Keratinocyte (primary cell): Measurements from ENCODE around the gene CHD3. TPM values are rescaled to one million over a fixed set of nuclear protein-coding genes. Genes with fewer than 3 reads are reported as not detected.

Experiments
- DNase-seq: peaks from one replicate; pipeline ENCODE4 v3.0.0-alpha.2; 2011; ENCODE audit warnings: low read depth, missing footprints, low spot score
- FAIRE-seq: peaks from 2 replicates; lab custom pipeline; 2011; peaks lifted over from hg19 to GRCh38; lab: Jason Lieb, UNC
- H2AFZ ChIP-seq: 2 replicates; pipeline ENCODE4 v1.6.0; 2012; ENCODE audit warnings: low read length, control low read depth, inconsistent platforms; ENCODE audit not compliant: control insufficient read depth
- H3K27ac ChIP-seq: 2 replicates; pipeline ENCODE4 v1.5.1; 2011; ENCODE audit warnings: low read length; ENCODE audit not compliant: control insufficient read depth, insufficient read depth
- H3K27me3 ChIP-seq: 3 replicates; pipeline ENCODE4 v1.6.0; 2011; ENCODE audit warnings: low read length; ENCODE audit not compliant: control insufficient read depth, insufficient read depth; ENCODE audit errors: extremely low read depth
- H3K36me3 ChIP-seq, 2 experiments: 2 replicates in 1 of 2; 3 replicates in 1 of 2; pipeline ENCODE4 v1.5.1; 2011; ENCODE audit warnings: low read length in 2 of 2, mild to moderate bottlenecking in 1 of 2; ENCODE audit not compliant: control insufficient read depth in 2 of 2, insufficient read depth in 2 of 2; ENCODE audit errors: extremely low read depth in 1 of 2
- H3K4me1 ChIP-seq: 3 replicates; pipeline ENCODE4 v1.5.1; 2011; ENCODE audit warnings: low read length; ENCODE audit not compliant: control insufficient read depth, insufficient read depth; ENCODE audit errors: extremely low read depth
- H3K4me2 ChIP-seq: 3 replicates; pipeline ENCODE4 v1.6.0; 2011; ENCODE audit warnings: low read depth, low read length; ENCODE audit not compliant: control insufficient read depth, insufficient read depth; ENCODE audit errors: extremely low read depth
- H3K4me3 ChIP-seq, 3 experiments: fragments of 200-600 bp in 1 of 3; sonication (generic) in 1 of 3; 2 replicates in 2 of 3; 3 replicates in 1 of 3; pipeline ENCODE4 v1.5.1; 2011 to 2016; ENCODE audit warnings: low read length in 3 of 3, mild to moderate bottlenecking in 3 of 3, control low read depth in 2 of 3, inconsistent platforms in 1 of 3, low read depth in 1 of 3, mixed read lengths in 1 of 3, mixed run types in 1 of 3, moderate library complexity in 1 of 3; ENCODE audit not compliant: control insufficient read depth in 2 of 3, insufficient read depth in 2 of 3; ENCODE audit errors: extremely low read depth in 1 of 3
- H3K79me2 ChIP-seq: 2 replicates; pipeline ENCODE4 v1.6.0; 2012; ENCODE audit warnings: low read length; ENCODE audit not compliant: control insufficient read depth, insufficient read depth
- H3K9ac ChIP-seq: 3 replicates; pipeline ENCODE4 v1.6.0; 2011; ENCODE audit warnings: low read length; ENCODE audit not compliant: control insufficient read depth, insufficient read depth; ENCODE audit errors: extremely low read depth
- H3K9me1 ChIP-seq: 3 replicates; pipeline ENCODE4 v1.6.0; 2011; ENCODE audit warnings: low read length; ENCODE audit not compliant: control insufficient read depth, insufficient read depth; ENCODE audit errors: extremely low read depth
- H3K9me3 ChIP-seq: 2 replicates; pipeline ENCODE4 v1.5.1; 2012; ENCODE audit warnings: low read depth, low read length; ENCODE audit not compliant: control insufficient read depth
- H4K20me1 ChIP-seq: 3 replicates; pipeline ENCODE4 v1.6.0; 2011; ENCODE audit warnings: low read length; ENCODE audit not compliant: control insufficient read depth, insufficient read depth; ENCODE audit errors: extremely low read depth
- EZH2 ChIP-seq: IDR thresholded peaks from one replicate; pipeline ENCODE4 v1.6.1; 2012; ENCODE audit warnings: inconsistent platforms, mild to moderate bottlenecking, low read length, moderate library complexity
- dilution Hi-C: fragments of 300-500 bp; cut with MboI; formaldehyde crosslinking; loops from one replicate; pipeline ENCODE4 v1.7.0; 2020; ENCODE audit warnings: low sequenced_read_pairs; ENCODE audit not compliant: extremely low pct_ligation_motif_present
- polyA plus RNA-seq, 5 experiments: library from polyadenylated mRNA; depleted of rRNA in 3 of 5; stranded (reverse) in 3 of 5; stranded (forward) in 1 of 5; unstranded in 1 of 5; fragments of >200 nt; gene quantifications; 1 replicate in 1 of 5; 2 replicates in 3 of 5; 3 replicates in 1 of 5; pipeline versions ENCODE4 v1.2.1 to v1.2.3, GENCODE V29; 2011 to 2012; ENCODE audit warnings: missing spikeins in 2 of 5, low read depth in 1 of 5, low replicate concordance in 1 of 5
- TF ChIP-seq, protein P1 (sequence below), 3 experiments: IDR thresholded peaks in 1 of 3; conservative IDR thresholded peaks in 1 of 3; optimal IDR thresholded peaks in 1 of 3; 2 replicates in 2 of 3; 3 replicates in 1 of 3; pipeline versions ENCODE3 to v1.5.1; 2011; ENCODE audit warnings: low read length in 3 of 3, mild to moderate bottlenecking in 3 of 3, moderate library complexity in 2 of 3, control low read depth in 1 of 3, inconsistent platforms in 1 of 3; ENCODE audit not compliant: insufficient read depth in 2 of 3; ENCODE audit errors: extremely low read depth in 1 of 3

The CHD3 gene
- polyA plus RNA-seq, 1 donor (not counting 4 experiments of a cell fraction or from before 2014, with no cell fraction given): 30.1 TPM

DNA sequence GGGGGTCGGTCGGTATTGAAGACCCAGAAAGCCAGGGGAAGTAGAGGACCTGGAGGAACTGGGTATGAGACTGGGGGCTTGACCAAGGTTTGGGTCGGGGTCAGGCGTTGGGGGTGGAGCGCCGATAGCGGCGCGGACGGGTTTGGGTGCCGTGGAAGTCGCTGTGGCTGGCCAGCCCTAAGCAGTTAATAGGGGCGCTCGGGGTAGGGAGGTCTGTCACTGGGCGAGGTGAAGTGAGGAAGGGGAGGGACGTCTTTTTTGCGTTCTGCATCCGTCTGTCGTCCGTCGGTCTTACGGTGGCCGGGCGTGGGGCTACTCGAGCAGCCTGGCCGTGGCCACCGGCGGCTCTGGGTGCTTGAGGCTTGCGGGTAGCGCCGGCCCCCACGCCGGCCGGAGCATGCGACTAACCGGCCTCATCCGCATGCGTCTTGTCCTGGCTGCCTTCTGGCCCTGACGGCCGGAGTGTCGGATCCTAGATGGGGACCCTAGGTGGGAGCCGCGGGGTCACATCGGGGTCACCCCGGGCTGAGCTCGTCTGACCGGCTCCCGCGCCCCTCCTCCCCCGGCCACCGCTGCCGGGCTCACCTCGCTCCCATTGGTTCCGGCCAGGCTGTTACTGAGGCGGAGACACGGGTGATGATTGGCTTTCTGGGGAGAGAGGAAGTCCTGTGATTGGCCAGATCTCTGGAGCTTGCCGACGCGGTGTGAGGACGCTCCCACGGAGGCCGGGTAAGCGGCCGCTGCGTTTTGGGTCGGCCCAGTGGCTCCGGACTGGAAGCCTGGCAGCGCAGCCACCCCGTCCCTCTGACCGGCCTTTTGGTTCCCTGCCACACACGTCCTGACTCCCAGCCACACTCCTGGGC, 44.1 kb upstream of the CHD3 start:
- peak overlapping the region; percentile 99 for H3K27ac ChIP-seq
- peak overlapping the region; percentile 30 for H2AFZ ChIP-seq
- no peaks in the 10 kb centered on the region for H3K9me3 ChIP-seq
- DNase-seq (no peak), FAIRE-seq (peak; percentile 81)
- H3K4me3 ChIP-seq: peak overlapping the region; percentile 67 to 98 (median 97)
- no peaks in the 10 kb centered on the region for H3K27me3 ChIP-seq
- H3K9me1 ChIP-seq: no peaks in the 10 kb centered on the region
- peaks cover 3% of the 10 kb centered on the region for H4K20me1 ChIP-seq
- H3K9ac ChIP-seq: peak overlapping the region; percentile 99
- peaks cover 25% of the 10 kb centered on the region for H3K79me2 ChIP-seq
- TF ChIP-seq, protein P1, sequence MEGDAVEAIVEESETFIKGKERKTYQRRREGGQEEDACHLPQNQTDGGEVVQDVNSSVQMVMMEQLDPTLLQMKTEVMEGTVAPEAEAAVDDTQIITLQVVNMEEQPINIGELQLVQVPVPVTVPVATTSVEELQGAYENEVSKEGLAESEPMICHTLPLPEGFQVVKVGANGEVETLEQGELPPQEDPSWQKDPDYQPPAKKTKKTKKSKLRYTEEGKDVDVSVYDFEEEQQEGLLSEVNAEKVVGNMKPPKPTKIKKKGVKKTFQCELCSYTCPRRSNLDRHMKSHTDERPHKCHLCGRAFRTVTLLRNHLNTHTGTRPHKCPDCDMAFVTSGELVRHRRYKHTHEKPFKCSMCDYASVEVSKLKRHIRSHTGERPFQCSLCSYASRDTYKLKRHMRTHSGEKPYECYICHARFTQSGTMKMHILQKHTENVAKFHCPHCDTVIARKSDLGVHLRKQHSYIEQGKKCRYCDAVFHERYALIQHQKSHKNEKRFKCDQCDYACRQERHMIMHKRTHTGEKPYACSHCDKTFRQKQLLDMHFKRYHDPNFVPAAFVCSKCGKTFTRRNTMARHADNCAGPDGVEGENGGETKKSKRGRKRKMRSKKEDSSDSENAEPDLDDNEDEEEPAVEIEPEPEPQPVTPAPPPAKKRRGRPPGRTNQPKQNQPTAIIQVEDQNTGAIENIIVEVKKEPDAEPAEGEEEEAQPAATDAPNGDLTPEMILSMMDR (optimal IDR thresholded peaks at IDR 0.05 in 1 of 3, IDR thresholded peaks at IDR 0.05 in 1 of 3, conservative IDR thresholded peaks at IDR 0.05 in 1 of 3; ENCODE audit: extremely low read depth in 1 of 3, insufficient read depth in 2 of 3, low read length in 3 of 3): no peak
- no peak for TF ChIP-seq EZH2
- H3K4me2 ChIP-seq: peak overlapping the region; percentile 99
- H3K36me3 ChIP-seq: peaks cover 17 to 18% of the 10 kb centered on the region in 2 experiments
- dilution Hi-C loops: no loop called here
- peaks cover 32% of the 10 kb centered on the region for H3K4me1 ChIP-seq

DNA sequence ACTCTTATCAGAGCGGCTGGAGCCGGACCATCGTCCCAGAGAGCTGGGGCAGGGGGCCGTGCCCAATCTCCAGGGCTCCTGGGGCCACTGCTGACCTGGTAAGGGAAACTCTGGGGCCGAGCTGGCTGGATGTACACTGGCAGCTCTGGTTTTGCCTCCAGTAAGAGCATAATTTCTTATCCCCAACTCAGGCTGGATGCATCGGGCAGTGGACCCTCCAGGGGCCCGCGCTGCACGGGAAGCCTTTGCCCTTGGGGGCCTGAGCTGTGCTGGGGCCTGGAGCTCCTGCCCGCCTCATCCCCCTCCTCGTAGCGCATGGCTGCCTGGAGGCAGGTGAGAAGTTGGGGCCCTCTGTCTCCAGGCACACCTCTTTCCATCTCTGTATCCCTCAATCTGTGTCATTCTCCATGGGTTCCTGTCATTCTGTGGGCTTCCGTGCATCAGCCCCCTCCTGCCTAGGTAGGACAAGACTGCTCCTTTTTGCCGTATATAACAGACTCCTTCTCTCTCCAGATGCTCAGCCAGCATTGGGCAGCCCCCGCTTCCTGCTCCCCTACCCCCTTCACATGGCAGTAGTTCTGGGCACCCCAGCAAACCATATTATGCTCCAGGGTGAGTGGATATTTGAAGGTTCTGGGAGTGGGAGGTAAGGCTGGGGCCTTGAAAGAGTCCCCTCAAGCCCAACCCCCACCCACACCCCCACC, 43.1 kb upstream of the CHD3 start:
- FAIRE-seq: no peak
- no peak for TF ChIP-seq EZH2
- TF ChIP-seq, protein P1 (optimal IDR thresholded peaks at IDR 0.05 in 1 of 3, IDR thresholded peaks at IDR 0.05 in 1 of 3, conservative IDR thresholded peaks at IDR 0.05 in 1 of 3; ENCODE audit: extremely low read depth in 1 of 3, insufficient read depth in 2 of 3, low read length in 3 of 3): no peak
- peak overlapping the region; percentile 99 for H3K27ac ChIP-seq
- no peak overlapping the region for H2AFZ ChIP-seq
- peaks cover 20% of the 10 kb centered on the region in 2 experiments for H3K36me3 ChIP-seq
- peak overlapping the region; percentile 67 to 98 (median 97) for H3K4me3 ChIP-seq
- no peak for DNase-seq
- no peaks in the 10 kb centered on the region for H3K9me3 ChIP-seq
- H3K79me2 ChIP-seq: peaks cover 25% of the 10 kb centered on the region
- peak overlapping the region; percentile 99 for H3K4me2 ChIP-seq
- H3K27me3 ChIP-seq: no peaks in the 10 kb centered on the region
- H3K9me1 ChIP-seq: no peaks in the 10 kb centered on the region
- dilution Hi-C loops: no loop called here
- H3K9ac ChIP-seq: peak overlapping the region; percentile 99
- peaks cover 23% of the 10 kb centered on the region for H3K4me1 ChIP-seq
- peaks cover 3% of the 10 kb centered on the region for H4K20me1 ChIP-seq
